H1 (cell line): ENCODE data around the gene VAMP2.

Experiments used
- EZH2 ChIP-seq: fragments of 200-600 bp; sonication (generic); IDR thresholded peaks from 2 replicates; pipeline ENCODE4 v1.7.1; 2012; ENCODE audit warnings: low read depth, mild to moderate bottlenecking, moderate library complexity, low read length, inconsistent platforms; ENCODE audit not compliant: severe bottlenecking
- RFX5 ChIP-seq: IDR thresholded peaks from 2 replicates; pipeline ENCODE4 v1.6.1; 2011; ENCODE audit warnings: low read depth, low read length, improper control_type of control experiment, borderline replicate concordance
- SIX5 ChIP-seq: IDR thresholded peaks from 2 replicates; pipeline ENCODE4 v1.6.1; 2011; ENCODE audit warnings: mild to moderate bottlenecking, low read depth, low read length
- TAF1 ChIP-seq: IDR thresholded peaks from 2 replicates; pipeline ENCODE4 v1.6.1; 2011; ENCODE audit warnings: mild to moderate bottlenecking, low read depth, low read length
- TF ChIP-seq, protein P1 (sequence below), 3 experiments: IDR thresholded peaks; 1 replicate in 2 of 3; 2 replicates in 1 of 3; pipeline versions ENCODE4 v1.5.1 to v1.6.1; 2011; ENCODE audit warnings: low read length in 3 of 3, mild to moderate bottlenecking in 3 of 3, inconsistent platforms in 2 of 3, low read depth in 1 of 3, moderate library complexity in 1 of 3; ENCODE audit not compliant: insufficient read depth in 1 of 3; ENCODE audit errors: control extremely low read depth in 1 of 3

DNA sequence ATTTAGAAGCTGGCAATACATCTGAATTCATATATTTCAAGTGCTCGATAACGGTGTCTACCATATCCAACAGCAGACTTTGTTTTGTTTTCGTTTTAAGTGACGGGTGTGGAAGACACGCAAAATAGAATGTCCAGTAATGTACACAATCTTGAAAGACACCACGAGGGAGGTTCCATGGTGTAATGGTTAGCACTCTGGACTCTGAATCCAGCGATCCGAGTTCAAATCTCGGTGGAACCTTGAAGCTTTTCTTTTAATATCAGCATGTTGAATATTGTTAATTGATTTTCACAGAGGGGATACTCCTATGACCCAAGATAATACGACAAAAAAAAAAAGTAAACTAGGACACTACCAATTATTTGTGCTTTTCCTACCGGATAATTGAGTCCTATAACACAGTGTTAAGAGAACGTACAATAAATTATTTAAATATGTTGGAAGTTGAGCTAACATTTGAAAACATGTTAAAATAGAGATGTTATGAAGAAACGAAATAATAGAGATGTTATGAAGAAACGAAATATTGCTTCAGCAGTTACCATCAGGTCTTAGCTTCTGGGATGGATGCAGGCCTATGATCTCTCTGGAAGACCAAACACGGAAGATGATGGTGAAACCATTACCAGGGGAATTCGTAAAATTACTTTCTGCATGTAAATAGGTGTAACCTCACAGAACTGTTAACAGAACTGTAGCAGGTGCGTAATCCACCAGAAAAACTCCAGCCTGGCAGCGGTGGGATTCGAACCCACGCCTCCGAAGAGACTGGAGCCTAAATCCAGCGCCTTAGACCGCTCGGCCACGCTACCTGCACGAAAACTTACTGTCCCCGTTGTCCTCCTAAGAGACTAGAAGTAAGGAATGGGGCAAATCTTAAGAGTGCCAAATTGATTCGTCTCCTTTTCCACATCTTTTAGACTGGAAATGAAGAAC is 42.9 kb downstream of the VAMP2 start:
- TF ChIP-seq, protein P1, sequence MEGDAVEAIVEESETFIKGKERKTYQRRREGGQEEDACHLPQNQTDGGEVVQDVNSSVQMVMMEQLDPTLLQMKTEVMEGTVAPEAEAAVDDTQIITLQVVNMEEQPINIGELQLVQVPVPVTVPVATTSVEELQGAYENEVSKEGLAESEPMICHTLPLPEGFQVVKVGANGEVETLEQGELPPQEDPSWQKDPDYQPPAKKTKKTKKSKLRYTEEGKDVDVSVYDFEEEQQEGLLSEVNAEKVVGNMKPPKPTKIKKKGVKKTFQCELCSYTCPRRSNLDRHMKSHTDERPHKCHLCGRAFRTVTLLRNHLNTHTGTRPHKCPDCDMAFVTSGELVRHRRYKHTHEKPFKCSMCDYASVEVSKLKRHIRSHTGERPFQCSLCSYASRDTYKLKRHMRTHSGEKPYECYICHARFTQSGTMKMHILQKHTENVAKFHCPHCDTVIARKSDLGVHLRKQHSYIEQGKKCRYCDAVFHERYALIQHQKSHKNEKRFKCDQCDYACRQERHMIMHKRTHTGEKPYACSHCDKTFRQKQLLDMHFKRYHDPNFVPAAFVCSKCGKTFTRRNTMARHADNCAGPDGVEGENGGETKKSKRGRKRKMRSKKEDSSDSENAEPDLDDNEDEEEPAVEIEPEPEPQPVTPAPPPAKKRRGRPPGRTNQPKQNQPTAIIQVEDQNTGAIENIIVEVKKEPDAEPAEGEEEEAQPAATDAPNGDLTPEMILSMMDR (IDR thresholded peaks at IDR 0.05; ENCODE audit: control extremely low read depth in 1 of 3, insufficient read depth in 1 of 3, low read depth in 1 of 3, low read length in 3 of 3), result no peak
- no peak for TF ChIP-seq TAF1
- no peak for TF ChIP-seq EZH2
- TF ChIP-seq SIX5, result no peak
- no peak for TF ChIP-seq RFX5
